ENCODE data around the gene CRIM1. TPM values are rescaled to one million over a fixed set of nuclear protein-coding genes. Genes with fewer than 3 reads are reported as not detected.

CRIM1 gene
- total RNA-seq, 4 donors from 2014 or later, result 73.7 to 134 (median 80.7) TPM

GRCh38 chr2:36394804-36395203, 39.2 kb downstream of the CRIM1 start:
- H3K27ac ChIP-seq, result peak overlapping the region; percentile 64 to 82 (median 79)
- H3K27me3 ChIP-seq, result no peaks in the 10 kb centered on the region
- H3K4me1 ChIP-seq, result peaks cover 0 to 54% (median 37%) of the 10 kb centered on the region in 4 donors
- intact Hi-C loops (cut with DNase I; ENCODE audit: low total_unique reads) (no loop called here), in situ Hi-C loops (cut with MboI; ENCODE audit: low pct_ligation_motif_present in 1 of 4, low pct_unique_long_range_greater_than_20kb in 1 of 4, low sequenced_read_pairs in 3 of 4) (no loop called here)
- H3K9me3 ChIP-seq, result no peaks in the 10 kb centered on the region
- H3K36me3 ChIP-seq, result no peaks in the 10 kb centered on the region
- TF ChIP-seq POLR2AphosphoS5 (IDR thresholded peaks at IDR 0.05) (peak in 1 of 3 donors; percentile 36), CTCF (IDR thresholded peaks at IDR 0.05) (no peak)
- H3K4me3 ChIP-seq, result peak overlapping the region in 1 of 4 donors; percentile 12
- 38 to 41% methylated on average over 5 to 6 of the region's 6 CpGs for WGBS, 2 donors (ENCODE audit: low coverage in 1 of 2)
- DNase-seq, result no peak

- Histone ChIP-seq H3K4me1 (peaks cover 0 to 54% (median 37%) of the 10 kb centered on the region in 4 donors), H3K27me3 (no peaks in the 10 kb centered on the region), H3K9me3 (no peaks in the 10 kb centered on the region), H3K36me3 (no peaks in the 10 kb centered on the region), H3K27ac (peak overlapping the region in 3 of 4 donors; percentile 78 to 82 (median 80)), H3K4me3 (no peak overlapping the region)
- in situ Hi-C loops (cut with MboI; ENCODE audit: low pct_ligation_motif_present in 1 of 4, low pct_unique_long_range_greater_than_20kb in 1 of 4, low sequenced_read_pairs in 3 of 4), result no loop called here
- TF ChIP-seq POLR2A (IDR thresholded peaks at IDR 0.05) (no peak), CTCF (IDR thresholded peaks at IDR 0.05) (no peak), EP300 (IDR thresholded peaks at IDR 0.05; ENCODE audit: low read depth) (no peak), POLR2AphosphoS5 (IDR thresholded peaks at IDR 0.05) (no peak)
- no peak for DNase-seq
- WGBS, 2 donors (ENCODE audit: low coverage in 1 of 2), result 71 to 92% methylated on average over 1 to 4 of the region's 4 CpGs
- intact Hi-C loops (cut with DNase I; ENCODE audit: low total_unique reads), result no loop called here
Observed at GRCh38 chr2:36395866-36396265, 40.3 kb downstream of the CRIM1 start.

DNA sequence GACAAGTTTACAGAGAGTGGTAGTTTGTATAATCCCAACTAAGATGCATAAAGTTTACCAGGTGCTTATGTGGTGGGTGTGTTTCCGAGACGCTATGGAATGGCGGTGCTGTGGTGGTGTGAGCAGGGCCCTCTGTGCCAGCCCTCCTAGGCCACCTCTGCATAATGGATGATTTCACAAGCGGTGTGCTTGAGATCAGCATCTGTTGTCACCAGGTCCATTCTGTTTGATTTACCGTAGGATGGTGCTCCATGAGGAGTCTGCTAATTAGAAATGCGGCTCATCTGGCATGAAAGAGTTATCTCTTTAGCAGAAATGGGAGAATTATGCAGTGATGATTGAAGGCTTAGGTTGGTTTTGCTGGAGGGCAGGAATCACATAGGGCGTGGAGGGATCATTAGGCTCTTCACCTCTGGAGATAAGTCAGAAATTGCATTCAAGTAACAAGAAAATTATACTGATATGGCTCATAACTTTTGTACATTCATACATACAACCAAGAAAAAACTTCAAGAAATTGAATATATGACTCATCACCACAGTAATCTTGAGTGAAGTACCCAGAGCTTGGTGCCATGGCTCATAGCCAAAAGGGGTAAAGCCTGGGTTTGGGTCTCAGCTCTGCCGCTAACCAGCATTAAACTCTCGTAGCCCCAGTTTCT, 41.4 kb downstream of the CRIM1 start:
- DNase-seq, result no peak
- TF ChIP-seq POLR2AphosphoS5 (IDR thresholded peaks at IDR 0.05) (no peak), CTCF (IDR thresholded peaks at IDR 0.05) (no peak), POLR2A (IDR thresholded peaks at IDR 0.05) (no peak), EP300 (IDR thresholded peaks at IDR 0.05; ENCODE audit: low read depth) (no peak)
- Histone ChIP-seq H3K4me3 (no peak overlapping the region), H3K36me3 (no peaks in the 10 kb centered on the region), H3K27me3 (no peaks in the 10 kb centered on the region), H3K4me1 (peaks cover 0 to 54% (median 37%) of the 10 kb centered on the region in 4 donors), H3K9me3 (no peaks in the 10 kb centered on the region), H3K27ac (peak overlapping the region; percentile 64 to 82 (median 76))
- intact Hi-C loops (cut with DNase I; ENCODE audit: low total_unique reads) (no loop called here), in situ Hi-C loops (cut with MboI; ENCODE audit: low pct_ligation_motif_present in 1 of 4, low pct_unique_long_range_greater_than_20kb in 1 of 4, low sequenced_read_pairs in 3 of 4) (no loop called here)
- 89 to 93% methylated on average over 4 to 9 of the region's 9 CpGs for WGBS, 2 donors (ENCODE audit: low coverage in 1 of 2)

DNA sequence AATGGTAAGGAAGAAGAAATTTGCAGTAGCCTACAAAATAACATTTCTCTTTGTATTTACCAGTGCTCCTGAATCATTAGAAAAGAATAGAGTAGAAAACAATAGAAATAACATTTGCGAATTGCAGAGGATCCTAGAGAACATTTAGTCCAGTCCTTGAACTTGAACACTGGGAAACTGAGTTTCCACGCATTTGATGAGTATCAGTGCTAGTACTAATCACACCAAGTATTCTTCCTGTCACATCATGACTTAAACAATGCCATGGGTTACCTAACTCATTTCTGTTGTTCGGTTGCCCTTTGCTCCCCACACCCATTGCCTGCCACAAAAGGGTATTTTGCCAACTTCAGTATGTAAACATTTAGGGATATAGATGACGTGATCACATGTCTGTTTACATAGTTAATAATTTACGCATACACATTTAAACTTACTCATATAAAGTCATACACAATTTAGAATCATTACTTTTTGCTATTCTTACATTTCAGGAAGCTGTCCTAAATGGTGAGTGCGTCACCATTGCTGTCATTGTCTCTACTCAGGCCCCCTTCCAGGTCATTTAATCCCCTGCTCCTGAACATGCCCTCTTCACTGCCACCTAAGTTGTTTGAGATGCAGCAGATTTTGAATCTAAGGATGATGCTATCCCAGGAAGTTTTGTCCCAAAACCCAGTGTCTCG, 42.3 kb downstream of the CRIM1 start:
- Histone ChIP-seq H3K36me3 (no peaks in the 10 kb centered on the region), H3K27ac (peak overlapping the region; percentile 64 to 82 (median 76)), H3K4me1 (peaks cover 0 to 54% (median 37%) of the 10 kb centered on the region in 4 donors), H3K4me3 (no peak overlapping the region), H3K27me3 (no peaks in the 10 kb centered on the region), H3K9me3 (no peaks in the 10 kb centered on the region)
- in situ Hi-C loops (cut with MboI; ENCODE audit: low pct_ligation_motif_present in 1 of 4, low pct_unique_long_range_greater_than_20kb in 1 of 4, low sequenced_read_pairs in 3 of 4), result no loop called here
- DNase-seq, result peak; percentile 76
- WGBS, 2 donors (ENCODE audit: low coverage in 1 of 2), result 59 to 61% methylated on average over 6 to 7 of the region's 7 CpGs
- TF ChIP-seq POLR2AphosphoS5 (IDR thresholded peaks at IDR 0.05), result peak in 2 of 3 donors; percentile 47 to 75
- peak; percentile 25 for TF ChIP-seq EP300 (IDR thresholded peaks at IDR 0.05; ENCODE audit: low read depth)
- no peak for TF ChIP-seq CTCF (IDR thresholded peaks at IDR 0.05)
- intact Hi-C loops (cut with DNase I; ENCODE audit: low total_unique reads), result no loop called here
